SIG-M5 treated with dmso at 0.1 percent for 504 hours (cell line): Measurements from ENCODE around the gene DDB1.
"Not testable (repeated sequence)": the region's sequence is repeated elsewhere in the genome, so short reads cannot be mapped to it uniquely, and the experiment has no call there.

Source experiments
- DNase-seq: peaks from one replicate; lab custom pipeline; 2025; ENCODE audit not compliant: unreplicated experiment; lab: John Stamatoyannopoulos, UW

Gene DDB1

DNA sequence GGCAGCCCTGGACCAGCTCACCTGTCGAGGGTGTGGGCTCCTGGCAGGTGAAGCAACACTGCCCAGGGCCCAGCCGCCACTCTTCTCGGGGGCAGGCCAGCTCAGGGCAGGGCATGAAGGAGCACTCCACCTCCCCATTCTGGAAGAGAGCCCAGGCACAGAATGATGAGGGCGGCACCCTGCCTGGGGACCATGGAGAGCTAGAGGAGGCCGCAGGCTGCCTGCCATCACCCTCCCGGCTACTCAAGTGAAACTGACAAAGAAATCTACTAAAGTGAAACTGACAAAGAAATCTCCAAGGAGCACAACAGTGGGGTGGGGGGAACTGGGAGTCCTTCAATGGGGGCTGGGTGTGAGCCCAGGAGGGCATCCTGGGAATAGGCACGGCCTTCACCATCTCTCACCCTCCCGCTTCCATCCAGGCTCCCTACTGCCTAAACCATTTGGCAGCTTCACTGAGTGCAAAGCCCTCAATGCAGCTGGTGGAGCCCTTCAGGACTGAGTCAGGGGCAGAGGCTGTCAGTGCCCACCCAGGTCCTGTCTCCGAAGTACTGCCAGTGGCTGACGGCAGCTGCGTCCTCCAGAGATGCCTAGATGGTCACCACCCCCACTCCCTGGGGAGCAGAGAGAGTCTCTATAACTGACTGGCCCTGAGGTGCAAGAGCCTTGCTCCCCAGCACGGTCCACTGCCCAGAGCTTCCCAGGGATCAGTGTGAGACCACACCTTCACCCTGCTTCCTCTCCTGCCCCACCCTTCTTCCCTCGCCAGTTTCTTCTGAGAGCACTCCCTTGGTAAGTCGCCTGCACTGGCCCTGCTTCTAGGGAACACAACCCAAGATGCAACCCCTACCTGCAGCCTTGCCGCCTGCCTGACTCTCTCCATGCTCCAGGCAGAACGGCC lies 59.5 kb downstream of the DDB1 start:
- no peak for DNase-seq

DNA sequence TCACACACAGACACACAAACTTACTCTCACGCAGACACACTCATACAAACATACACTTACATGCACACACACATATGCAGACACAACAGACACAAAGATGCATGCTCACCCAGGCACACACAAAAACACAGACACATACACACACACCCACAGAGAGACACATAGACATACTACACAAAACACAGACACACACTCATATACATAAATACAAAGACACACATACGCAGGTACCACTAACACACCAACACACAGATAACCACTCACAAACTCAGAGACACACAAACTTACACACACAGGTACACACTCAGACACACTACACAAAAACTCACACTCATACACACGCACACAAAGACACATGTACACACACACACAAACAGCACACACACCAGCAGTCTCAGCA lies 60.2 kb downstream of the DDB1 start:
- DNase-seq: no peak

DNA sequence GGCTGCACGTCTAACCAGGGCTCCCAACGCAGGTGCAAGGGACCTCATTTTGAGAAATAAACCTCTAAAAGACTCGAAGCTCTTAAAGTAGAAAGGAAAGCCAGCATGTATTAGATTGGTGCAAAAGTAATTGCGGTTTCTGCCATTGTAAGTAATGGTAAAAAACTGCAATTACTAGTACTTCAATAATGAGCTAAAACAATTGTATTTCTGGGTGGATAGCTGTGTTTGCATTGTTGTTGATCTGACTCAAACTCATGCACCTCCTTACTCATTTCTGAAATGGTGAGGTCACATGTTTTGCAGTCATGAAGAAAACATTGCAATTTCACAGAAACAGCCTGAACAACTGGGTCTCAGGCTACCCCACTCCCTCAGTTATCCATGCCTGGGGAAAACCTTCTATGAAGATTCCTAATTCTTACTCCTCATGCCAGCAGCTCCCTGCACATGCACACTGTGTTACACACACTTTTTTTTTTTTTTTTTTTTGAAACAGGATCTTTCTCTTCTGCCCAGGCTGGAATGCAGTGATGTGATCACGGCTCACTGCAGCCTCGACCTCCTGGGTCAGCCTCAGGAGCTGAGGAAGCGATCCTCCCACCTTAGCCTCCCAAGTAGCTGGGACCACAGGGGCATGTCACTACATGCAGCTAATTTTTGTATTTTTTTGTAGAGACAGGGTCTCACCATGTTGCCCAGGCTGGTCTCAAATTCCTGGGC lies 62.4 kb downstream of the DDB1 start:
- DNase-seq: no peak

DNA sequence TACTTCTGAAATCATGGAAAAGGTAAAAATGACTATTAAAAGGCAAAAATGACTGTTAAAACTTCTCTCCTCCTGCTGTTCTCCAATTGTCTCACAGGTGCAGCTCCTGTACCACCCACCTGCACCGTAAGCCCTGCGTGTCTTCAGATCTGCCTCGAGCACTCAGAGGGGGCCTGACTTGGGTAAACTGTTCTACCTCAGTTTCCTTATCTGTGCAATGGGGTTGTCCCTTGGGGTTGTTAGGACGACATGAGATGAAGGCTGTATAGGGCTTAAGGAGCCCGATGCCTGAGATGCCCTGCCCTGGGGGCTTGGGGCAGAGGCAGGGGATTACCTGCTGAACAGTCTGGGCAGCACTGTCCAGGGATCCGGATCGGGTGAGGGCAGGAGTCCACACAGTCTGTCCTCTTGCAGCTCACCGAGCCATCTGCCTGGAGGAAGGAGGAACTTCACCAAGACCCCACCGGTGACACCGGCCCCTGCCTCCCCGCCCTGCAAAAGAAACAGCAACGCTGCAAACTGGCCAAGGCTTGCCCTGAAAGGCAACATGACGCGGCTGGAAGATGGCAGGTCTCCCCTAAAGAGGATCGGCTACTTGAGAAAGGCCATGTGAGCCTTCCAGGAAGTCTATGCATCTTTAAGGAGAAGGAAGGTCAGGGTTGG lies 64.2 kb downstream of the DDB1 start:
- DNase-seq: no peak

DNA sequence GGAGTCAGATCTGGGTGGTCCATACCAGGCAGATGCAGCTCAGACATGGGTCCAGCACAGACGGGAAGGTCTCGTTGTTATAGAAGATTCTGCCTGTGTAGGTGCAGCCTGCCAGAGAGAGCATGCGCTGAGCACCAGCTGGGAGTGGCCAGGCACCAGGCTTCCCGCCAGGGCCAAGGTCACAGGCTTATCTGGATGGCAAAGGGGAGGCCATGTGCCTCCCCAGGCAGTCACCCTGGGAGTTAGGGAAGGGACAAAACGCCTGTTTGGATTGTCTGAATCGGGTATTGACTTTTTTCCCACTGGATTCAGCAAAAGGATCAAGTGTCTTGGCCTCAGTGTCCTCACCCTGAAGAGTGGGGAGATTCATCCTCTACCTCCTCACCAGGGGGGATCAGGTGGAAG lies 65.5 kb downstream of the DDB1 start:
- DNase-seq: no peak

DNA sequence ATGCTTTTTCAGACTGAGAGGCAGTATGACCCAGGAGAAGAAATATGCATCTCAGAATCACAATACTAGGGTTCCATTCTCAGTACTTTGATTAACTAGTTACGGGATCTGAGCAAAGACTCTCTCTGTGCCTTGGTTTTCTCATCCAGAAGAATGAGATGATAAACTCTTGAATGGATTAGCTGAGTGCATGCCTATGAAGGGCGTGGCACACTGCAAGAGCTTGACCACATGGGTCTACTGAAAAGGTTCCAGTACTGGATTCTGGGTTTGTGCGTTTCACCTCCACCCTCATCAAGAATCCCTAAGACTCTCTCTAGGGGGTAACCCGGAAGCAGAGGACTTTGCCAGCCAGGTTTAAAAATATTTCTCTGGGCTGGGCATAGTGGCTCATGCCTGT lies 66.3 kb downstream of the DDB1 start:
- DNase-seq: no peak

DNA sequence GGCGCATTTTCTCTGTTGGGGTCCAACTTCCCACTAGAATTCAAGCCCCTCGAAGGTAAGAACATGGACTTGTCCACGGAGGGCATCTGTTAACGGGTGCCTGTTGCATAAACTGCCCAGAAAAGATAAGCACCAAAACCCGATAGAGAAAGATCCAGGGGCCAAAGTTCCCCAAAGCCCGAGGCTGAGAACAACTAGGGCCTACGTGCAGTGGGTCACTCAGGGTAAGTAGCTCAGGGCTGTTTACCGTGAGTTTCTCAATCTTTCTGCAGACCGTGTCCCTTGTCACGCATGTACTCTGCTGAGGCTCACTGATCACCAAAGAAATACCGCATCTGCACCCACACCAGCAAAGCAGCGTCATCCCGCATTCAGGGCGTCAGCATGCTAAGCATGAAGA lies 67.5 kb downstream of the DDB1 start:
- no peak for DNase-seq

DNA sequence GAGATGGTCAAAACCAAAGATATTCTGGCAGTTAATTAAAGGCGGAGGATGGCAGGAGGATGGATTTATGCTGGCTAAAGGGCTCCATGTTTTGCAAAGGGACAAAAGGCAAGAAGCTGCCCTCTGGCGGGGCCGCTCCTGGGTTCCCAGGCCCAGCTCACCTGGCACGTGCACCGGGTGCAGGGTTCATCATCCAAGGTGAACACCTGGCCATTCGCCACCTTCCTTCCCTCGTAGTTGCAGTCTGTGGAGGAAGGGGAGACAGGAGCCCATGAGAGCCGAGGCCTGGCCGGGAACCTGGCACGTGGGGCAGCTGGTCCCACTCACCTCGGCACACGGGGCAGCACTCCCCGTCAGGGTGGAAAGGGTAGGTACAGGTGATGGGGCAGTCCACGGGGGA lies 68.1 kb downstream of the DDB1 start:
- no peak for DNase-seq

DNA sequence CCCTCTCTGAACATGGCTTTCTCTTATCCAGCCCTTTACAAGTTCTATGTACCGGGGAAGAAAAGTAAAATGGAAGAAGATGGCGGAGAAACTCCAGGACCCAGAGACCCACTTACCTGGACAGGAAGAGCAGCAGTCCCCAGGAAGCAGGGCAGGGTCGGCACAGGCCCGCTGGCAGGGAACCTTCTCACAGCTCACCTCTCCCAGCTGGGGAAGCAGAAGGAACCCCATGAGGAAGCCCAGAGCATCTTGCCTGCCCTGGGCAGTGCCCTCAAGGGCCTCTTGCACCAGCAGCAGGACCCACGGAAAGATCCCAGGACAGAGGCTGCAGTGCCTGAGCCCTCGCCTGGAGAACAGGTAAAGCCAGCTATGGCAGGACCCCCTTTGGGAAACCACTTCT lies 68.5 kb downstream of the DDB1 start:
- DNase-seq: no peak

DNA sequence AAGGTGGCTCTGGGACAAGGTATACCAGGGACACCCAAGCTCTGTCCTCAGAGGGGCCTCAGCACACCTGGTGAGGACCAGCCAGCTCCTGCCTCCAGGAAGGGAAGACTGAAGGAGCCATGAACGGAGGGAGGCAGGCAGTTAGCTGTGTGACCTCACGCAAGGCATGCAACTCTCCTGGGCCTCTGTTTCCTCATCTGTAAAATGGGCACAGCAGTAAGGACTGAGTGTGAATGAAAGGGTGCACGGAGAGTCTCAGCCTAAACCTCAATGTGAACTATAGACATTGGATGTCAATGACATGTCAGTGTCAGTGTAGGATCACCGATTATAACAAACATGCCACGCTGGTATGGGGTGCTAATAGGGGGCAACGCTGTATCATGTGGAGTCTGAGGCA lies 73.5 kb downstream of the DDB1 start:
- no peak for DNase-seq

DNA sequence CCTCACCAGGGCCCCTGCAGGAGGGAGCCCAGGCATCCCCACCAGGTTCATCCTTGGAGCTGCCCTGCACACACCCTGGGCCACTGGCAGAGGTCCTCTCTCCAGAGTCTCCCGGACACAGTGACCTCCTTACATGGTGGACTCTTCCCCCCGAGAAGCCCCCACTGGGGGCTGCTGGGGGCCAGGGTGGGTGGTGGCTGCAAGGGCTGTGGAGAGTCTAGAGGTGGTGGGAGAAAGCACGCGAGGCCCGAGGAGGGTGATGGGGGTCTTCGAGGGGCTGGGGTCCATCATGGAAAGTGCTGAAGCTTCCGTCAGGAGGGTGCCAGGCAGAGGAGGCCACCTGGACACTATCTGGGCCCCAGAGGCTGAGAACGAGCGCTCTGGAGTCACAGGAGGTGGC lies 74.4 kb downstream of the DDB1 start:
- DNase-seq: no peak

DNA sequence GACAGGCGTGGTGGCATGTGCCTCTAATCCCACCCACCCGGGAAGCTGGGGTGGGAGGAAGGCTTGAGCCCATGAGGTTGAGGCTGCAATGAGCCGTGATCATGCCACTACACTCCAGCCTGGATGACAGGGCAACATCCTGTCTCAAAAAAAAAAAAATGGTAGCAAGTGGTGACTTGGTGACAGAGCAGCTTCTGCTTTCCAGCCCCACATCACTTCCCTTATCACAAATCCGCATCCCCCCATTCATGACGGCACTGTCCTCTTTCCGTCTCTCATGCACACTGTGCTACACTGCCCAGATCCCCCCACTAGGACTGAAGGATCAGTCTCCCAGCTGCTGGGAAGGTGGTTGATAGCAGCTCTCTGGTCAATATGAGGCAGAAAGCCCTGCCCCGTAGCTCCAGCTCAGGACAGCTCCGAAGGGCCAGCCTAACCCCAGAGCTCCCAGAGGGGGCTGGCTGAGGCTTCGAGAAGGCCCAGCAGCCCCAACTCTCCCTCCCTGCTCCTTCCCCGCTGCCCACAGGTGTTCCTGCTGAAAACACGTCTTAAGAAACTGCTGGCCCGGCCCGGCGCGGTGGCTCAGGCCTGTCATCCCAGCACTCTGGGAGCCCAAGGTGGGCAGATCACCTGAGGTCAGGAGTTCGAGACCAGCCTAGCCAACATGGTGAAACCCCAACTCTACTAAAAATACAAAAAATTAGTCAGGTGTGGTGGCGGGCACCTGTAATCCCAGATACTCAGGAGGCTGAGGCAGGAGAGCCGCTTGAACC lies 76.0 kb downstream of the DDB1 start:
- peak; percentile 15 for DNase-seq

DNA sequence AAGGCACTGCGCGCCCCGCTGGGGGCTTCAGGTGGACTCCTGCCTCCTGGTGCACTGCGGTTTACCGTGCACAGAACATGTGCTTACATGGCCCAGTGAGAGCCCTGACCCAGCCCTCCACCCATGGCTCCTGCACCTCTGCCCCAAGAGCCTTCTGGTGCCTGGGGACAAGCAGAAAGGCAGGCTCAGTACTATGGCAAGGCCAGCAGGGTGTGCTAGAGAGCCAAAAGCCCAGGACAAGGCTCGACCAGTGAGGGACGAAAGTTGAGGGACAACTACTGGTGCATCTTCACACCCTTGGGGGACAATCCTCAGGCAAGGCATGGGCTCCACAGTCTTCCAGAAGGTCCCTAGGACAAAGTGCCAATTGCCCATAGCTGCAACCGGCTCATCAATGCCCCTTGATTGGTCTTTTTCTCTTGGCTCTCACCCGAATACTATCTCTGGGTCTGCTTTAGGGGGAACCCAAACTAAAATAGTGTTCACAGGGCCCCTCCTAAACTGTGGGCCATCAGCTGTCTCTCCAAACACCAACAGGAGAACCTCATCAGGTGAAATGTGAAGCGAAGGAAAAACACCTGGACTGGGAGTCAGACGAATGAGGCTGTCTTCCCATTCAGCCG lies 78.4 kb downstream of the DDB1 start:
- DNase-seq: peak; percentile 64

DNA sequence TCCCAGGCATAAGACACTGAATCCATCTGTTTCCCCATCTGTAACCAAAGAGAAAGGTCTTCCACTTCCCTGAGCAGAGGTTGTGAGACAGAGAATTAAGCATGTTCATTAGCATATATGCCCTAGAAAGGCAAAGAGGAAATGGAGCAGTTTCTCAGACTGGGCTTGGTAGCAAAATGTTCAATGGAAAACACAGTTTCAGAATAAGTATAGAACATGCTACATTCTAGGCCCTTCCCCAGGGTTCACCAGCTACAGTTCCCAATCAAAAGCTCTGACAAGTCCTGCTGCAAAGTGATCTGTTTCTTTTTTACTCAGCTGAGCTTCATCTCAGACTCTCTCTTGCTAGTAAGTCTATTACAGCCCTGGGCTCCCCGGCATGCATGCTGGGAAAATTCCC lies 80.6 kb downstream of the DDB1 start:
- not testable (repeated sequence) for DNase-seq

DNA sequence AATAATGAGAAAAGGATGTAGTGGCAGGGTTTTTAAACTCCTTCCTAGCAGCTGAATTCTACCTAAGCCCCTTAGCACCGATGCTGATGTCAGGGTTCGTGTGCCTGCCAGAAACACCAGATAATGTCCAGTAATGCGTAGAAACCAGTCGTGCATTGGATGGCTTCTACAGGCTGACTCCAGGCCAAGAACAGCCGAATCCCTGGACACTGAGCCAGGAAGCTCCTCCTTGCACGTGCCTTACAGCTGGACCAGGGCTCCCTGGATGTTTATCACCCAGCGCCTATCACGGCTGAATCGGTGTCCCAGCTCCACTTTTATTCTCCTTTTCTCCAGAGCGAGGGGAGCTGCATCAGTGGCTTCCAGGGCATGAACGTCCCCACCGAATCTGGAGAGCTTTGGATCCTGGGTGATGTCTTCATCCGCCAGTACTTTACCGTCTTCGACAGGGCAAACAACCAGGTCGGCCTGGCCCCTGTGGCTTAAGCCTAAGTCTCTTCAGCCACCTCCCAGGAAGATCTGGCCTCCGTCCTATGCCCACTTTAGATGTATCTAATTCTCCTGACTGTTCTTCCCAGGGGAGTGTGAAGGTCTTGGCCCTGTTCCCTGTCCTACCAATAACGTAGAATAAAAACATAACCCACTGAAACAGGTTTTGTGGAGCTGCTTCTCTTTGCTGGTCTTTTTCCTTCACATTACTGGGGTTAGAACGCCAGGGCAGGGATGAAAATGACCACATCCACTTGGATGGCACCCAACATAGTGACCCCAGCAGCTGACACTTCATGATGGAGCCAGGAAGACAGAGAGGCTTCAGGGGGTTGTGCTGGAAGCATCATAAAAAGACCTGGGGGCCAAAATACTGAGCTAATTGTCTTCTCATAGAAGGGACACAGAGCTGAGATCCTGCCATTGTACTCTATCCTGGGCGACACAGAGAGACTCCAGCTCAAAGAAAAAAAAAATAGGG lies 81.8 kb downstream of the DDB1 start:
- DNase-seq: not testable (repeated sequence)
